GM12865 (cell line): Measurements from ENCODE around the gene RAB40B.

Source experiments
- DNase-seq: peaks from one replicate; pipeline ENCODE4 v3.0.0; 2010; ENCODE audit warnings: low read depth
- H3K4me3 ChIP-seq: 2 replicates; pipeline ENCODE4 v1.5.1; 2011; ENCODE audit warnings: mild to moderate bottlenecking, low read depth, low read length, control low read depth
- TF ChIP-seq, protein P1 (sequence below): IDR thresholded peaks from 2 replicates; pipeline ENCODE4 v1.5.1; 2011; ENCODE audit warnings: low read length, control low read depth, low read depth, inconsistent platforms; ENCODE audit not compliant: insufficient read depth; ENCODE audit errors: missing control alignments

The RAB40B gene

DNA sequence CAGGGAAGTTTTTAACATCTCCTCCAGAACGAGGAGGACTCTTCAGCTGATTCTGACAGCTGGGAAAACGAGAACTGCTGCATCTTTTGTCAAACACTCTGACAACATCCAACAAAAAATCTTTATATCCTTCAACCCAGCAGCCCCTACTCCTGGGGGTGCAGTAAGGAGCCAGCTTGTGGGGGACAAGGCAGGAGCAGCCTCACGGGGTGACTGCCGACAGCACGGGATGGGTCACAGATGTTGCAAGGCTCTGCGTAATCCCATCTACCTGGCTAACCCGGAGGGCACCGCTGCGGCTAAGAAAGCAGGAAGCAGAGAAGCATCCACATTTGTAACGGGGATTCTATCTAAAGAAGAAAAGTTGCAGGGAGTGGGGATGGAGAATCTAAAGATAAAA is 78.9 kb downstream of the RAB40B start:
- TF ChIP-seq, protein P1, sequence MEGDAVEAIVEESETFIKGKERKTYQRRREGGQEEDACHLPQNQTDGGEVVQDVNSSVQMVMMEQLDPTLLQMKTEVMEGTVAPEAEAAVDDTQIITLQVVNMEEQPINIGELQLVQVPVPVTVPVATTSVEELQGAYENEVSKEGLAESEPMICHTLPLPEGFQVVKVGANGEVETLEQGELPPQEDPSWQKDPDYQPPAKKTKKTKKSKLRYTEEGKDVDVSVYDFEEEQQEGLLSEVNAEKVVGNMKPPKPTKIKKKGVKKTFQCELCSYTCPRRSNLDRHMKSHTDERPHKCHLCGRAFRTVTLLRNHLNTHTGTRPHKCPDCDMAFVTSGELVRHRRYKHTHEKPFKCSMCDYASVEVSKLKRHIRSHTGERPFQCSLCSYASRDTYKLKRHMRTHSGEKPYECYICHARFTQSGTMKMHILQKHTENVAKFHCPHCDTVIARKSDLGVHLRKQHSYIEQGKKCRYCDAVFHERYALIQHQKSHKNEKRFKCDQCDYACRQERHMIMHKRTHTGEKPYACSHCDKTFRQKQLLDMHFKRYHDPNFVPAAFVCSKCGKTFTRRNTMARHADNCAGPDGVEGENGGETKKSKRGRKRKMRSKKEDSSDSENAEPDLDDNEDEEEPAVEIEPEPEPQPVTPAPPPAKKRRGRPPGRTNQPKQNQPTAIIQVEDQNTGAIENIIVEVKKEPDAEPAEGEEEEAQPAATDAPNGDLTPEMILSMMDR, result no peak
- H3K4me3 ChIP-seq, result no peak overlapping the region
- no peak for DNase-seq

DNA sequence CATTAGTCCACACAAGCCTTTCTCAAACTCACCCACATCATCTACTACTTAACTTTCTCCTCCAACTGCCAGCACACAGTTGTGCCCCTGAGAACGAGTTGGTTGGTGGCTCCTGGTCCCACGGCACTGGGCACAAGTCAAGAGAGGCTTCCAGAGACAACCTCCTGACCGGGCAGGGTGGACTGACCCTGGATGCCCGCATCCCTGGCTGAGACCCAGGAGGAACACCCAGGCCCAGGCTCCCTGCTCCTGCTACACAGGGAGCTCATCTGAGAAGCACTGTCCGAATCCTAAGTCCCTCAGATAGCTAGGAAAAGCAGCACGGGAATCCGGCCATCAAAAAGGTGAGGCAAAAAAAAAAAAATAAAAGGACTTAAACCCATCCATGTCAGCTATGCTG is 79.3 kb downstream of the RAB40B start:
- TF ChIP-seq, protein P1, result no peak
- no peak overlapping the region for H3K4me3 ChIP-seq
- no peak for DNase-seq

DNA sequence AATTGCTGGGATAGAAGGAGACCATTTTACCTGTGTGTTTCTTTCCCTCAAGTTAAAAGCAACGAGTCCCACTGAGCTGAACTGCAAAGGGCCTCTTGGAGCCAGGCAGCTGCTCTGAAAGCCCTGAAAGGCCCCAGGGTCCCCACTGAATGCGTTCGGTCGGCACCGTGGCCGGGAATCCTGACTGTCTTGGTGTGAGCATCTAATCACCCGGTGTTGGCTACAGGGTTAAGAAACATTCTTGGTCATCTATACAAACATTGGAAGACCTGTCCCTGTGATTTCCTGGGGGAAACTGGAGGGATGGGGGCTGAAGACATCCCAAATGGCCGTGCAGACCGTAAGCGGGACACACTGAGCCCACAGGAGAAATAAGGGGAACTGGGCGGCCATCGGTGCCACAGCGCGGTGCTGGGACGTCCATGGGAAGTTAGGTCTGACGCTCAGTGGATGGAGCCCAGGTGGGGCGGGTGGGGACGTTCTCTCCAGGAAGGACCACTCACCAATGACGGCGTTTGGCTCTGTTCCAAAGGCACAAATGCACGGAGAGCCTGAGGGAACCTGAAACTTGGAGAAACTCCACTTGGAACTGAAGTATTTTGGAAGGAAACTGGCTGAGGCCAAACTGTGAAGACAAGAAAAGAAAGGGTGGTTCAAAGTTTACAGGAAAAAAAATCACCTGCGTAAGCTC is 82.3 kb downstream of the RAB40B start:
- no peak for DNase-seq
- TF ChIP-seq, protein P1, result no peak
- no peak overlapping the region for H3K4me3 ChIP-seq

DNA sequence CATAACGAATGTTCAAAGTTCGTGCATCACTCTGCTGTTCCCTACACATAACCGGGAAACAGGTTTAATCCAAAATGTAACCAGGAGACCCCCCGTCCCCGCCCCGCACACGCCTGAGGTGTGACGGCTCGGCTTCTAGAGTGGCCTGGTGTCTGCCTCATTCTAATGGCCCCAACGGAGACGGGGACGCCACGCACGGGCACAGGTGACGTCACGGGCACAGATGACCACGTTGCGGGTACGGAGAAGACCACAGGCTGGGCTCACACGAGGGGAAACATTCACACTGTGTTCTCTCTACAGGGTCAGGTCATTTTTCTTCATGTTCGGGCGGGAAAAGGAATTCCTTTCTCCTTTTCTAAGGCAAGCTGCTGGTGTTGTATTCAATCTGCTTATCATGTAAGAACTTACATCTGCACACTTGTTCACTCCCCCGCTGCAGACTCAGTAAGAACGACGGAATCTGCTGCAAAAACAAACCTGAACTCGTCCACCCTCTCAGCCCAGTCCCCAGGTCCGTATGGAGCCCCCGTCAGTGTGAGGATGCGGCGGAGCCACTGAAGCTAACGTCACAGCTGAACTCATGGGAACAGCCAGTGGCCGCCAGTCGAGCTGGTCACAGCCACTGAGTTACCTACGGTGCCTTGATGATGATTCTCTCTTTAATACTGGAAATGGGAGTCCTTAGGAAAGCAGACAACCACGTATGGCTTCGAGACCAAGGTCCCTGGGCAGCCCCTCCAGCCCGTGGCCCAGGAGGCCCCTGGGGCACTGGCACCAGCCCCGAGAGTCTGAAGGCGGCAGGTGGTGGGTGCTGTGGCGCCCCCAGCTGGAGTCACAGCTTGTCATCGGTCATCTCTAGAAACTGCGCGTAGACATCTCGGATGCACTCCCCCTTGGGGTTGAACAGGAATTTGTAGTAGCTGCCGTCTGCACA is 83.1 kb downstream of the RAB40B start:
- TF ChIP-seq, protein P1, result no peak
- no peak overlapping the region for H3K4me3 ChIP-seq
- DNase-seq, result no peak

DNA sequence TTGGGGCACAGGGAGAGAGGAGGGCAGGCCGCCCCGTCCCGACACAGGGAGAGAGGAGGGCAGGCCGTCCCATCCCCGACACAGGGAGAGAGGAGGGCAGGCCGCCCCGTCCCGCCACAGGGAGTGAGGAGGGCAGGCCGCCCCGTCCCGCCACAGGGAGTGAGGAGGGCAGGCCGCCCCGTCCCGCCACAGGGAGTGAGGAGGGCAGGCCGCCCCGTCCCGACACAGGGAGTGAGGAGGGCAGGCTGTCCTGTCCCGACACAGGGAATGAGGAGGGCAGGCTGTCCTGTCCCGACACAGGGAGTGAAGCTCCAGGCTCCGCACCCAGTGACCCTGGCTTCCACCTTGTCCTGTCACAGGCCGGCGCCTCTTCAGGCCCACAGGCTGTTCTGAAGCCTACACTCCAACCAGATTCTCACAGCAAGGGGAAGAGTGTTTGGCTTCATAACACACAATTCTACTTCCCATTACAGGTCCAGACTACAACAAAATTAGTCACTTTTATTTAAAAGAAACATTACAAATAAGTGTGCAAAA is 84.3 kb downstream of the RAB40B start:
- DNase-seq, result no peak
- H3K4me3 ChIP-seq, result no peak overlapping the region
- TF ChIP-seq, protein P1, result no peak

DNA sequence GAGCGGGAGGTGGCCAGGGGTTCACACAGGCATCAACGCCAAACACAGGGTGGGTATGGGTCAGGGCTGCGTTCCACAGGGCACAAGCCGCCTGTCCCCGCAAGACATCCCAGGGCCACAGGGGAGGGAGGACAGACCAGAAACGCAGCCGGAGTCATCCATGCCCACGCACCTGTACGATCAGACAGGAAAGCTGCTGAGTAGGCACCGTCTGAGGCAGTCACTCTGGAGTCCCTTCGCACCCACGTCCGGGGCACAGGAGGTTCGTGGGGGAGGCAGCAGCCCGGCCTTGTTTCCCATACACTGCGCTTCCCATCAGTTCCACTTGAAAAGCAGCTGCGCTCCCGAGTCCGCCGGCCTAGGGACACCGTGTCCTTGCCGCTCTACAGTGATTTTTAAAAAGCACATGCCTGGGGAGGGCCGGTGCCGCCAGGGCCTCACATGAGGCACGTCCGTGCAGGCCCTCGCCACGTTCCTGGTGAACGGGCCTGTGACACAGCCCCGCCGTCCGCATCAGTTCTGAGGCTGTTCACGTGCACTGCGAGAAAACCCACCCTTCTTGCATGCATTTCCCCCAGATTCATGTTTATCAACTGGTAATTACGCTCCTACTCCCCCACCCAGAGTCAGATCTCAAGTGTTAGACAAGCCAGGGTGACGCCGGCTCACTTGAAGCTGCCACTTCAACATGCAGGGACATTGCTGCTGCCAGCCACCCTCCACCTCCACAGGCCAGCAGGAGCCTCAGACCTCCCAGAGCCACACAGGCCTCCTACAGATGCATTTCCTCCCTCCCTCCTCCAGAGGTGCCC is 85.0 kb downstream of the RAB40B start:
- H3K4me3 ChIP-seq, result no peak overlapping the region
- TF ChIP-seq, protein P1, result no peak
- no peak for DNase-seq
